HL-60 (cell line): ENCODE data around the gene RCAN3.

ENCODE experiments used
- DNase-seq, 2 experiments: peaks; one replicate each; pipeline ENCODE4 v3.0.0-alpha.2; 2010 to 2020; ENCODE audit warnings: low read depth in 1 of 2, low spot score in 1 of 2
- H3K27ac ChIP-seq: fragments of 250-450 bp; sonication (Bioruptor Pico); replicated peaks from 2 replicates; pipeline ENCODE4 v1.5.1; 2020; ENCODE audit warnings: mild to moderate bottlenecking, moderate library complexity
- H3K27me3 ChIP-seq: fragments of 250-450 bp; sonication (Bioruptor Pico); 2 replicates; pipeline ENCODE4 v1.5.1; 2021; ENCODE audit warnings: mild to moderate bottlenecking, moderate library complexity; ENCODE audit not compliant: insufficient read depth, poor library complexity, severe bottlenecking
- H3K4me3 ChIP-seq: replicated peaks from 2 replicates; pipeline ENCODE4 v1.5.1; 2011; ENCODE audit warnings: mild to moderate bottlenecking, control low read depth, low read length; ENCODE audit not compliant: insufficient read depth
- CTCF ChIP-seq: IDR thresholded peaks from one replicate; pipeline ENCODE4 v1.5.1; 2011; ENCODE audit warnings: low read length, control low read depth, inconsistent platforms; ENCODE audit not compliant: insufficient read depth
- GABPA ChIP-seq: IDR thresholded peaks from 2 replicates; pipeline ENCODE4 v1.6.1; 2012; ENCODE audit warnings: low read depth
- POLR2AphosphoS5 ChIP-seq: IDR thresholded peaks from 2 replicates; pipeline ENCODE4 v1.6.1; 2012; ENCODE audit warnings: low read depth
- REST ChIP-seq: IDR thresholded peaks from 2 replicates; pipeline ENCODE4 v1.6.1; 2012; ENCODE audit warnings: low read depth; ENCODE audit not compliant: insufficient replicate concordance
- SPI1 ChIP-seq: IDR thresholded peaks from 2 replicates; pipeline ENCODE4 v1.6.1; 2012; ENCODE audit warnings: low read depth, mild to moderate bottlenecking, borderline replicate concordance

RCAN3 gene

GRCh38 chr1:24544239-24544638 is 41.6 kb downstream of the RCAN3 start:
- Histone ChIP-seq H3K4me3 (no peak overlapping the region), H3K27me3 (no peaks in the 10 kb centered on the region), H3K27ac (no peak overlapping the region)
- no peak for DNase-seq
- TF ChIP-seq POLR2AphosphoS5: no peak
- TF ChIP-seq SPI1: no peak
- no peak for TF ChIP-seq GABPA
- no peak for TF ChIP-seq REST
- no peak for TF ChIP-seq CTCF

- DNase-seq: no peak
- TF ChIP-seq POLR2AphosphoS5 (no peak), SPI1 (no peak), CTCF (no peak), REST (no peak), GABPA (no peak)
- H3K27ac ChIP-seq: no peak overlapping the region
- no peaks in the 10 kb centered on the region for H3K27me3 ChIP-seq
- H3K4me3 ChIP-seq: no peak overlapping the region
Observed at GRCh38 chr1:24545662-24546061, 43.0 kb downstream of the RCAN3 start.

- TF ChIP-seq SPI1 (no peak), REST (no peak), CTCF (no peak), POLR2AphosphoS5 (no peak), GABPA (no peak)
Observed at GRCh38 chr1:24547195-24547594, 44.6 kb downstream of the RCAN3 start.

More at GRCh38 chr1:24547195-24547594, 44.6 kb downstream of the RCAN3 start:
- Histone ChIP-seq H3K27ac (no peak overlapping the region), H3K4me3 (no peak overlapping the region), H3K27me3 (no peaks in the 10 kb centered on the region)
- no peak for DNase-seq
